ENCODE results near the gene IL17RD.

- TF ChIP-seq CTCF (conservative IDR thresholded peaks at IDR 0.05; ENCODE audit: low read depth in 2 of 2) = no peak
- no peak for TF ChIP-seq POLR2AphosphoS5 (IDR thresholded peaks at IDR 0.05; ENCODE audit: low read depth)
- no peak for TF ChIP-seq JUNB (IDR thresholded peaks at IDR 0.05; ENCODE audit: unreplicated experiment)
- no peak for TF ChIP-seq REST (IDR thresholded peaks at IDR 0.05; ENCODE audit: unreplicated experiment)
These were observed 54.9 kb downstream of the IL17RD start for GRCh38 chr3:57110214-57110613.
